ENCODE measurements around the gene GLP1R. TPM values are rescaled to one million over a fixed set of nuclear protein-coding genes. Genes with fewer than 3 reads are reported as not detected.

The GLP1R gene
- polyA plus RNA-seq, 1 donor (not counting 4 experiments of a cell fraction or from before 2014, with no cell fraction given): not detected

DNA sequence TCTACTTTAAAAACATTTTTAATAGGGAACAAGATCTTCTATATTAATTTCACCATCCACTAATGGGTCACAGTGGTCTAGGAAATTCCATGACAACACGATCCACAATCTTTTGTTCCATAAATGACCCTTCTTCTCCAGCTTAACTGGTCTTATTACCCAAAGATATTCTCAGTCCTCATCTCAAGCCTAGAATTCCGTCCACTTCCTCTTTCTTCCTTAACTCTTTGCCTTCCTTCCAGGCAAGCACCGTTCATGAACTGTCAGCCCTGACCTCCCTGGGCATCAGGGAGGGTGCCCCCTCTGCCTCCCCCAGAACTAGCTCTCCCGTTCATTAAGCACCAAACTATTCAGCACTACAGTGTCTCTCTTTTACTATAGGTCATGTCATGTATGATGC lies 58.5 kb downstream of the GLP1R start:
- TF ChIP-seq, protein P1, sequence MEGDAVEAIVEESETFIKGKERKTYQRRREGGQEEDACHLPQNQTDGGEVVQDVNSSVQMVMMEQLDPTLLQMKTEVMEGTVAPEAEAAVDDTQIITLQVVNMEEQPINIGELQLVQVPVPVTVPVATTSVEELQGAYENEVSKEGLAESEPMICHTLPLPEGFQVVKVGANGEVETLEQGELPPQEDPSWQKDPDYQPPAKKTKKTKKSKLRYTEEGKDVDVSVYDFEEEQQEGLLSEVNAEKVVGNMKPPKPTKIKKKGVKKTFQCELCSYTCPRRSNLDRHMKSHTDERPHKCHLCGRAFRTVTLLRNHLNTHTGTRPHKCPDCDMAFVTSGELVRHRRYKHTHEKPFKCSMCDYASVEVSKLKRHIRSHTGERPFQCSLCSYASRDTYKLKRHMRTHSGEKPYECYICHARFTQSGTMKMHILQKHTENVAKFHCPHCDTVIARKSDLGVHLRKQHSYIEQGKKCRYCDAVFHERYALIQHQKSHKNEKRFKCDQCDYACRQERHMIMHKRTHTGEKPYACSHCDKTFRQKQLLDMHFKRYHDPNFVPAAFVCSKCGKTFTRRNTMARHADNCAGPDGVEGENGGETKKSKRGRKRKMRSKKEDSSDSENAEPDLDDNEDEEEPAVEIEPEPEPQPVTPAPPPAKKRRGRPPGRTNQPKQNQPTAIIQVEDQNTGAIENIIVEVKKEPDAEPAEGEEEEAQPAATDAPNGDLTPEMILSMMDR (optimal IDR thresholded peaks at IDR 0.05 in 1 of 3, IDR thresholded peaks at IDR 0.05 in 1 of 3, conservative IDR thresholded peaks at IDR 0.05 in 1 of 3; ENCODE audit: extremely low read depth in 1 of 3, insufficient read depth in 2 of 3, low read length in 3 of 3): no peak
- no peak for TF ChIP-seq EZH2 (IDR thresholded peaks at IDR 0.05; ENCODE audit: low read length)
- no peak for FAIRE-seq

DNA sequence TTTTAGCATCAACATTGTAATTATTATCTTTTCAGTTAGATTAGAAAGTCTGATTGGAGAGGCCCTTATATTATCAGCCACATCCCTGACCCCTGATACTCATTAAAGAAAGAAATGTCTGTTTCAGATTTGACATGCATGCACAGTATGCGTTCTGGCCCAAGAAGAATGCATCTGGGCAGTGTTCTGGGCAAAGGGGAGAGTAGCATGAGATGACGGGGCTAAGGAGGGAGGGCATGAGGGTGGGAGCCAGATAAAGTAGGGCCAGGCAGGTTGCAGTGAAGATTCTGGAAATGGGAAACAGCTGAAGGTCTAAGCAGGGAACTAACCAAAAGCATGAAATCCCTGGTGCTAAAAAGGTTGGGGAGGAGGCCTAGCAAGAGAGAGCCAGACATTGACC lies 59.1 kb downstream of the GLP1R start:
- TF ChIP-seq EZH2 (IDR thresholded peaks at IDR 0.05; ENCODE audit: low read length): no peak
- TF ChIP-seq, protein P1 (optimal IDR thresholded peaks at IDR 0.05 in 1 of 3, IDR thresholded peaks at IDR 0.05 in 1 of 3, conservative IDR thresholded peaks at IDR 0.05 in 1 of 3; ENCODE audit: extremely low read depth in 1 of 3, insufficient read depth in 2 of 3, low read length in 3 of 3): no peak
- Histone ChIP-seq H2AFZ (ENCODE audit: control insufficient read depth, low read length) (no peak overlapping the region), H3K79me2 (ENCODE audit: control insufficient read depth, insufficient read depth, low read length) (no peaks in the 10 kb centered on the region), H3K36me3 (ENCODE audit: control insufficient read depth in 2 of 2, extremely low read depth in 1 of 2, insufficient read depth in 2 of 2, low read length in 2 of 2) (no peaks in the 10 kb centered on the region), H3K4me1 (ENCODE audit: control insufficient read depth, extremely low read depth, insufficient read depth, low read length) (no peaks in the 10 kb centered on the region), H3K27me3 (ENCODE audit: control insufficient read depth, extremely low read depth, insufficient read depth, low read length) (no peaks in the 10 kb centered on the region), H3K9me3 (ENCODE audit: control insufficient read depth, low read depth, low read length) (no peaks in the 10 kb centered on the region), H4K20me1 (ENCODE audit: control insufficient read depth, extremely low read depth, insufficient read depth, low read length) (no peaks in the 10 kb centered on the region), H3K9me1 (ENCODE audit: control insufficient read depth, extremely low read depth, insufficient read depth, low read length) (no peaks in the 10 kb centered on the region), H3K4me3 (ENCODE audit: control insufficient read depth in 2 of 3, extremely low read depth in 1 of 3, insufficient read depth in 2 of 3, low read depth in 1 of 3, low read length in 3 of 3) (no peak overlapping the region), H3K9ac (ENCODE audit: control insufficient read depth, extremely low read depth, insufficient read depth, low read length) (no peak overlapping the region), H3K4me2 (ENCODE audit: control insufficient read depth, extremely low read depth, insufficient read depth, low read depth, low read length) (no peak overlapping the region), H3K27ac (ENCODE audit: control insufficient read depth, insufficient read depth, low read length) (no peak overlapping the region)
- DNase-seq (ENCODE audit: low read depth, low spot score) (no peak), FAIRE-seq (no peak)
- dilution Hi-C loops (cut with MboI; ENCODE audit: extremely low pct_ligation_motif_present, low sequenced_read_pairs): no loop called here

More for the DNA sequence above, 58.5 kb downstream of the GLP1R start:
- H3K9me1 ChIP-seq (ENCODE audit: control insufficient read depth, extremely low read depth, insufficient read depth, low read length): no peaks in the 10 kb centered on the region
- H3K9ac ChIP-seq (ENCODE audit: control insufficient read depth, extremely low read depth, insufficient read depth, low read length): no peak overlapping the region
- H3K4me3 ChIP-seq (ENCODE audit: control insufficient read depth in 2 of 3, extremely low read depth in 1 of 3, insufficient read depth in 2 of 3, low read depth in 1 of 3, low read length in 3 of 3): no peak overlapping the region
- no peak overlapping the region for H3K4me2 ChIP-seq (ENCODE audit: control insufficient read depth, extremely low read depth, insufficient read depth, low read depth, low read length)
- no peaks in the 10 kb centered on the region for H3K9me3 ChIP-seq (ENCODE audit: control insufficient read depth, low read depth, low read length)
- no peak overlapping the region for H2AFZ ChIP-seq (ENCODE audit: control insufficient read depth, low read length)
- H4K20me1 ChIP-seq (ENCODE audit: control insufficient read depth, extremely low read depth, insufficient read depth, low read length): no peaks in the 10 kb centered on the region
- DNase-seq (ENCODE audit: low read depth, low spot score): no peak
- H3K27me3 ChIP-seq (ENCODE audit: control insufficient read depth, extremely low read depth, insufficient read depth, low read length): no peaks in the 10 kb centered on the region
- no peaks in the 10 kb centered on the region for H3K4me1 ChIP-seq (ENCODE audit: control insufficient read depth, extremely low read depth, insufficient read depth, low read length)
- H3K79me2 ChIP-seq (ENCODE audit: control insufficient read depth, insufficient read depth, low read length): no peaks in the 10 kb centered on the region
- dilution Hi-C loops (cut with MboI; ENCODE audit: extremely low pct_ligation_motif_present, low sequenced_read_pairs): no loop called here
- no peak overlapping the region for H3K27ac ChIP-seq (ENCODE audit: control insufficient read depth, insufficient read depth, low read length)
- H3K36me3 ChIP-seq (ENCODE audit: control insufficient read depth in 2 of 2, extremely low read depth in 1 of 2, insufficient read depth in 2 of 2, low read length in 2 of 2): no peaks in the 10 kb centered on the region

Data from keratinocyte (primary cell).